ENCODE data around the gene ENOSF1. TPM values are rescaled to one million over a fixed set of nuclear protein-coding genes. Genes with fewer than 3 reads are reported as not detected.

Gene ENOSF1
- total and polyA plus RNA-seq, 10 of the 15 experiments (the other 5 are each of a cell fraction or from before 2014, with no cell fraction given): 12.5 to 43.3 (median 29.5) TPM

DNA sequence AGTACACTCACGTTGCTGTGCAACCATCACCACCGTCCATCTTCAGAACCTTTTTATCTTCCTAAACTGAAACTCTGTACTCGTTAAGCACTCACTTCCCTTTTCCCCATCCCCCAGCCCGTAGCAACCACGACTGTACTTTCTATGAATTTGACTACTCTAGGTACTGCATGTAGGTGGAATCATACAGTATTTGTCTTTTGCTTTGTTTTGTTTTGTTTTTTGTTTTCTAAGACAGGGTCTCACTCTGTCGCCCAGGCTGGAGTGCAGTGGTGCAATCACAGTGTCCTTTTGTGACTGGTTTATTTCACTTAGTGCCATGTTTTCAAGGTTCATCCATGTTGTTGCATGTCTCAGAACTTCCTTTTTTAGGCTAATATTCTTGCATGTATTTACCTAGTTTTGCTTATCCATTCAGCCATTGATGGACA is 62.0 kb downstream of the ENOSF1 start (continued):
- TF ChIP-seq NFYA (IDR thresholded peaks at IDR 0.05; ENCODE audit: borderline replicate concordance, low read depth, low read length) (no peak), NFIC (IDR thresholded peaks at IDR 0.05; ENCODE audit: low read depth, low read length) (peak; percentile 69), MTA3 (IDR thresholded peaks at IDR 0.05; ENCODE audit: borderline replicate concordance, low read length) (no peak), POU2F2 (IDR thresholded peaks at IDR 0.05; ENCODE audit: borderline replicate concordance, low read depth, low read length) (peak; percentile 78; the same call in 2 of the 3 replicates), MXI1 (IDR thresholded peaks at IDR 0.05; ENCODE audit: low read depth, low read length) (no peak), HDGF (IDR thresholded peaks at IDR 0.05) (no peak), ESRRA (IDR thresholded peaks at IDR 0.05; ENCODE audit: low read length) (no peak), POLR2AphosphoS5 (IDR thresholded peaks at IDR 0.05; ENCODE audit: low read length) (no peak), EGR1 (IDR thresholded peaks at IDR 0.05; ENCODE audit: borderline replicate concordance in 1 of 2, low read depth in 2 of 2, low read length in 2 of 2) (no peak), WRNIP1 (IDR thresholded peaks at IDR 0.05; ENCODE audit: borderline replicate concordance, low read depth, low read length) (no peak), RFX5 (IDR thresholded peaks at IDR 0.05; ENCODE audit: low read depth, low read length) (no peak), CBX5 (IDR thresholded peaks at IDR 0.05; ENCODE audit: low read depth) (no peak), TAF1 (IDR thresholded peaks at IDR 0.05; ENCODE audit: borderline replicate concordance, low read depth, low read length) (no peak), IKZF1 (conservative IDR thresholded peaks at IDR 0.05) (0 out of 2 replicates have a peak, but pooled peaks have one; percentile 15), SREBF1 (IDR thresholded peaks at IDR 0.05; ENCODE audit: low read length) (peak; percentile 89), SMAD5 (IDR thresholded peaks at IDR 0.05; ENCODE audit: low read depth) (no peak), CHD4 (IDR thresholded peaks at IDR 0.05) (no peak), SP1 (IDR thresholded peaks at IDR 0.05; ENCODE audit: low read depth, low read length) (peak; percentile 32), PAX8 (IDR thresholded peaks at IDR 0.05) (no peak), STAT1 (conservative IDR thresholded peaks at IDR 0.05) (no peak), SREBF2 (IDR thresholded peaks at IDR 0.05; ENCODE audit: low read length) (no peak)
- TF ChIP-seq, protein P1, sequence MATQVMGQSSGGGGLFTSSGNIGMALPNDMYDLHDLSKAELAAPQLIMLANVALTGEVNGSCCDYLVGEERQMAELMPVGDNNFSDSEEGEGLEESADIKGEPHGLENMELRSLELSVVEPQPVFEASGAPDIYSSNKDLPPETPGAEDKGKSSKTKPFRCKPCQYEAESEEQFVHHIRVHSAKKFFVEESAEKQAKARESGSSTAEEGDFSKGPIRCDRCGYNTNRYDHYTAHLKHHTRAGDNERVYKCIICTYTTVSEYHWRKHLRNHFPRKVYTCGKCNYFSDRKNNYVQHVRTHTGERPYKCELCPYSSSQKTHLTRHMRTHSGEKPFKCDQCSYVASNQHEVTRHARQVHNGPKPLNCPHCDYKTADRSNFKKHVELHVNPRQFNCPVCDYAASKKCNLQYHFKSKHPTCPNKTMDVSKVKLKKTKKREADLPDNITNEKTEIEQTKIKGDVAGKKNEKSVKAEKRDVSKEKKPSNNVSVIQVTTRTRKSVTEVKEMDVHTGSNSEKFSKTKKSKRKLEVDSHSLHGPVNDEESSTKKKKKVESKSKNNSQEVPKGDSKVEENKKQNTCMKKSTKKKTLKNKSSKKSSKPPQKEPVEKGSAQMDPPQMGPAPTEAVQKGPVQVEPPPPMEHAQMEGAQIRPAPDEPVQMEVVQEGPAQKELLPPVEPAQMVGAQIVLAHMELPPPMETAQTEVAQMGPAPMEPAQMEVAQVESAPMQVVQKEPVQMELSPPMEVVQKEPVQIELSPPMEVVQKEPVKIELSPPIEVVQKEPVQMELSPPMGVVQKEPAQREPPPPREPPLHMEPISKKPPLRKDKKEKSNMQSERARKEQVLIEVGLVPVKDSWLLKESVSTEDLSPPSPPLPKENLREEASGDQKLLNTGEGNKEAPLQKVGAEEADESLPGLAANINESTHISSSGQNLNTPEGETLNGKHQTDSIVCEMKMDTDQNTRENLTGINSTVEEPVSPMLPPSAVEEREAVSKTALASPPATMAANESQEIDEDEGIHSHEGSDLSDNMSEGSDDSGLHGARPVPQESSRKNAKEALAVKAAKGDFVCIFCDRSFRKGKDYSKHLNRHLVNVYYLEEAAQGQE (IDR thresholded peaks at IDR 0.05; ENCODE audit: low read depth, low read length): no peak
- TF ChIP-seq, protein P2, sequence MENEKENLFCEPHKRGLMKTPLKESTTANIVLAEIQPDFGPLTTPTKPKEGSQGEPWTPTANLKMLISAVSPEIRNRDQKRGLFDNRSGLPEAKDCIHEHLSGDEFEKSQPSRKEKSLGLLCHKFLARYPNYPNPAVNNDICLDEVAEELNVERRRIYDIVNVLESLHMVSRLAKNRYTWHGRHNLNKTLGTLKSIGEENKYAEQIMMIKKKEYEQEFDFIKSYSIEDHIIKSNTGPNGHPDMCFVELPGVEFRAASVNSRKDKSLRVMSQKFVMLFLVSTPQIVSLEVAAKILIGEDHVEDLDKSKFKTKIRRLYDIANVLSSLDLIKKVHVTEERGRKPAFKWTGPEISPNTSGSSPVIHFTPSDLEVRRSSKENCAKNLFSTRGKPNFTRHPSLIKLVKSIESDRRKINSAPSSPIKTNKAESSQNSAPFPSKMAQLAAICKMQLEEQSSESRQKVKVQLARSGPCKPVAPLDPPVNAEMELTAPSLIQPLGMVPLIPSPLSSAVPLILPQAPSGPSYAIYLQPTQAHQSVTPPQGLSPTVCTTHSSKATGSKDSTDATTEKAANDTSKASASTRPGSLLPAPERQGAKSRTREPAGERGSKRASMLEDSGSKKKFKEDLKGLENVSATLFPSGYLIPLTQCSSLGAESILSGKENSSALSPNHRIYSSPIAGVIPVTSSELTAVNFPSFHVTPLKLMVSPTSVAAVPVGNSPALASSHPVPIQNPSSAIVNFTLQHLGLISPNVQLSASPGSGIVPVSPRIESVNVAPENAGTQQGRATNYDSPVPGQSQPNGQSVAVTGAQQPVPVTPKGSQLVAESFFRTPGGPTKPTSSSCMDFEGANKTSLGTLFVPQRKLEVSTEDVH (IDR thresholded peaks at IDR 0.05; ENCODE audit: low read depth, partially characterized antibody): no peak
- TF ChIP-seq, protein P3, sequence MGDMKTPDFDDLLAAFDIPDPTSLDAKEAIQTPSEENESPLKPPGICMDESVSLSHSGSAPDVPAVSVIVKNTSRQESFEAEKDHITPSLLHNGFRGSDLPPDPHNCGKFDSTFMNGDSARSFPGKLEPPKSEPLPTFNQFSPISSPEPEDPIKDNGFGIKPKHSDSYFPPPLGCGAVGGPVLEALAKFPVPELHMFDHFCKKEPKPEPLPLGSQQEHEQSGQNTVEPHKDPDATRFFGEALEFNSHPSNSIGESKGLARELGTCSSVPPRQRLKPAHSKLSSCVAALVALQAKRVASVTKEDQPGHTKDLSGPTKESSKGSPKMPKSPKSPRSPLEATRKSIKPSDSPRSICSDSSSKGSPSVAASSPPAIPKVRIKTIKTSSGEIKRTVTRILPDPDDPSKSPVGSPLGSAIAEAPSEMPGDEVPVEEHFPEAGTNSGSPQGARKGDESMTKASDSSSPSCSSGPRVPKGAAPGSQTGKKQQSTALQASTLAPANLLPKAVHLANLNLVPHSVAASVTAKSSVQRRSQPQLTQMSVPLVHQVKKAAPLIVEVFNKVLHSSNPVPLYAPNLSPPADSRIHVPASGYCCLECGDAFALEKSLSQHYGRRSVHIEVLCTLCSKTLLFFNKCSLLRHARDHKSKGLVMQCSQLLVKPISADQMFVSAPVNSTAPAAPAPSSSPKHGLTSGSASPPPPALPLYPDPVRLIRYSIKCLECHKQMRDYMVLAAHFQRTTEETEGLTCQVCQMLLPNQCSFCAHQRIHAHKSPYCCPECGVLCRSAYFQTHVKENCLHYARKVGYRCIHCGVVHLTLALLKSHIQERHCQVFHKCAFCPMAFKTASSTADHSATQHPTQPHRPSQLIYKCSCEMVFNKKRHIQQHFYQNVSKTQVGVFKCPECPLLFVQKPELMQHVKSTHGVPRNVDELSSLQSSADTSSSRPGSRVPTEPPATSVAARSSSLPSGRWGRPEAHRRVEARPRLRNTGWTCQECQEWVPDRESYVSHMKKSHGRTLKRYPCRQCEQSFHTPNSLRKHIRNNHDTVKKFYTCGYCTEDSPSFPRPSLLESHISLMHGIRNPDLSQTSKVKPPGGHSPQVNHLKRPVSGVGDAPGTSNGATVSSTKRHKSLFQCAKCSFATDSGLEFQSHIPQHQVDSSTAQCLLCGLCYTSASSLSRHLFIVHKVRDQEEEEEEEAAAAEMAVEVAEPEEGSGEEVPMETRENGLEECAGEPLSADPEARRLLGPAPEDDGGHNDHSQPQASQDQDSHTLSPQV (IDR thresholded peaks at IDR 0.05): no peak

Data from GM12878 (cell line).